ENCODE data around the gene ADIG. TPM values are rescaled to one million over a fixed set of nuclear protein-coding genes. Genes with fewer than 3 reads are reported as not detected.

ADIG gene
- total and polyA plus RNA-seq, 9 donors: not detected

DNA sequence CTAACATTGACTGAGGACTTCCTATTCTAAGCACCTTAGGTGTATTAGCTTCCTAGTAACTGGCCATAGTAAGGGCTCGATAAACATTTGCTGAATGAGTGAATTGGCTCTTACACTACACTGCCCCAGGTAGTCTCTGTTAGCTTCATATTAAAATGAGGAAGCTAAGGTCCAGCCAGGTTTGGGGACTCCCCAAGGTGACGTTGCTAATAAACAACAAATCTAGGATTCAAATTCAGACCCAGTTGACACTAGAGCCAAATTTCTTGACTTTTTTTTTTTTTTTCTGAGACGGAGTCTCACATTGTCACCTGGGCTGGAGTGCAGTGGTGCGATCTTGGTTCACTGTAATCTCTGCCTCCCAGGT is 36.8 kb downstream of the ADIG start:
- Histone ChIP-seq H3K27me3 (no peaks in the 10 kb centered on the region), H3K27ac (no peak overlapping the region), H3K9me3 (no peaks in the 10 kb centered on the region), H3K36me3 (no peaks in the 10 kb centered on the region), H3K4me3 (no peak overlapping the region), H3K4me1 (ENCODE audit: insufficient read depth) (no peaks in the 10 kb centered on the region)
- intact Hi-C loops (cut with DNase I): no loop called here
- WGBS, 3 donors: 81 to 89% (median 85%) methylated on average over 4 of the region's 4 CpGs
- TF ChIP-seq EP300 (IDR thresholded peaks at IDR 0.05): no peak
- TF ChIP-seq, protein P1, sequence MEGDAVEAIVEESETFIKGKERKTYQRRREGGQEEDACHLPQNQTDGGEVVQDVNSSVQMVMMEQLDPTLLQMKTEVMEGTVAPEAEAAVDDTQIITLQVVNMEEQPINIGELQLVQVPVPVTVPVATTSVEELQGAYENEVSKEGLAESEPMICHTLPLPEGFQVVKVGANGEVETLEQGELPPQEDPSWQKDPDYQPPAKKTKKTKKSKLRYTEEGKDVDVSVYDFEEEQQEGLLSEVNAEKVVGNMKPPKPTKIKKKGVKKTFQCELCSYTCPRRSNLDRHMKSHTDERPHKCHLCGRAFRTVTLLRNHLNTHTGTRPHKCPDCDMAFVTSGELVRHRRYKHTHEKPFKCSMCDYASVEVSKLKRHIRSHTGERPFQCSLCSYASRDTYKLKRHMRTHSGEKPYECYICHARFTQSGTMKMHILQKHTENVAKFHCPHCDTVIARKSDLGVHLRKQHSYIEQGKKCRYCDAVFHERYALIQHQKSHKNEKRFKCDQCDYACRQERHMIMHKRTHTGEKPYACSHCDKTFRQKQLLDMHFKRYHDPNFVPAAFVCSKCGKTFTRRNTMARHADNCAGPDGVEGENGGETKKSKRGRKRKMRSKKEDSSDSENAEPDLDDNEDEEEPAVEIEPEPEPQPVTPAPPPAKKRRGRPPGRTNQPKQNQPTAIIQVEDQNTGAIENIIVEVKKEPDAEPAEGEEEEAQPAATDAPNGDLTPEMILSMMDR (IDR thresholded peaks at IDR 0.05): no peak
- TF ChIP-seq POLR2A (IDR thresholded peaks at IDR 0.05): no peak
- no peak for DNase-seq

DNA sequence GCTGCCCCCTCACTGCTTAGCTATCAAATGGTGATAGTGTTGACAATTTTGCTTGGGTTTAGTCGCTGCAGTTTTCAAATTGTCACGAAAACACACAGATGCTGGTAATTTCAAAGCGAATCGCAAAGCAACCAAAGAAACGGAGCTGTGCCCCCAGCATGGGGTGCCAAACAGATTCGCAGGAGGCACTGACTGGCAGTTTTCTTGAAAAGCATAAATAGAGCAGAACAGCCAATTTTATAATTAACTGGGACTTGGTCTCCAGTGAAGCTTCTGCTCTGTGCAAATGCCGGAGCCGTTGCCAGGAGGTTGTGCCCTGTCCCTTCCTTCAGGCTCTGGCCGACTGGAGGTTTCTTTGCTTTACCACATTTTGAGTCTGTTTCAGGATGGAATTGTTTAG is 39.4 kb downstream of the ADIG start:
- no peaks in the 10 kb centered on the region for H3K36me3 ChIP-seq
- no peaks in the 10 kb centered on the region for H3K9me3 ChIP-seq
- H3K4me1 ChIP-seq (ENCODE audit: insufficient read depth): no peaks in the 10 kb centered on the region
- no peak overlapping the region for H3K4me3 ChIP-seq
- intact Hi-C loops (cut with DNase I): loop anchor here in 1 of 4 donors (10.0 kb wide), 1 partner anchor 56 kb away; no protein-coding TSS in a partner anchor
- DNase-seq: no peak
- WGBS, 3 donors: 57 to 69% (median 66%) methylated on average over 9 of the region's 9 CpGs
- no peak overlapping the region for H3K27ac ChIP-seq
- TF ChIP-seq POLR2A (IDR thresholded peaks at IDR 0.05) (no peak), EP300 (IDR thresholded peaks at IDR 0.05) (no peak)
- TF ChIP-seq, protein P1 (IDR thresholded peaks at IDR 0.05): no peak
- H3K27me3 ChIP-seq: no peaks in the 10 kb centered on the region

DNA sequence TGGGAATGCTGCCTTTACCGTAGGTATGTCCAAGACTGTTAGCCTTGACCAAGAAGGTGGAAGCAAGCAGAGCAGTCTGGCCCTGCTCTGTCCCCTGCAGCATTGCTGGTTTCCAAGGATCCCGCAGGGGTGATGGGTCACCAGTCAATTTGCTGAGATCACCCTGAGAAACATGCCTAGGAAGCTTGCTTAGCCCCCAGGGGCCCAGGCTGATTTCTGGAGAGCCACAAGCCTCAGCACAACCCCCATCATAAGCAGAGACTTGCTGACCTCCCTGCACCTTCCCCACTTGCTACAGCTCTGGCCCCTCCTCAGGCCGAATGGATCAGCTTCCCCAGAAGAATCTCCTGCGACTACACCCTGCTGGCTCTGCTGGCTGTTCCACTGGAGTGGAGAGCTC is 42.1 kb downstream of the ADIG start:
- no peaks in the 10 kb centered on the region for H3K36me3 ChIP-seq
- H3K4me3 ChIP-seq: no peak overlapping the region
- no peak for DNase-seq
- 38 to 57% (median 40%) methylated on average over 4 of the region's 4 CpGs for WGBS, 3 donors
- no peaks in the 10 kb centered on the region for H3K9me3 ChIP-seq
- H3K4me1 ChIP-seq (ENCODE audit: insufficient read depth): no peaks in the 10 kb centered on the region
- TF ChIP-seq, protein P1 (IDR thresholded peaks at IDR 0.05): no peak
- TF ChIP-seq POLR2A (IDR thresholded peaks at IDR 0.05) (no peak), EP300 (IDR thresholded peaks at IDR 0.05) (no peak)
- intact Hi-C loops (cut with DNase I): loop anchor here in 1 of 4 donors (10.0 kb wide), 1 partner anchor 58 kb away; no protein-coding TSS in a partner anchor
- H3K27me3 ChIP-seq: no peaks in the 10 kb centered on the region
- H3K27ac ChIP-seq: no peak overlapping the region

DNA sequence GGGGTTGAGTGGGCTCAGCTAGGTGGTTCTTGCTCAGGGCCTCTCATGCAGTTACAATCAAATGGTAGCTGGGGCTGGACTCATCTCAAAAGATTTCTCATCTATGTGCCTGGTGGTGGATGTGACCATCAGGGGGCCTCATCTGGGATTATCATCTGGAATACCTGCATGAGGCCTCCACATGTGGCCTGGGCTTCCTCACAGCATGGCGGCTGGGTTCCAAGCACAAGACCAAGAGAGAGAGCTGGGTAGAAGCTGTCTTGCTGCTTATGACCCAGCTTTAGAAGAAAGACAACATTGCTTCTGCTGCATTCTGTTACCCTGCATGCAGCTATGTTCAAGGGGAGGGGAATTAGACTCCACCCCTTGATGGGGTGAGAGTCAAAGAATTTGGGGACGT is 43.1 kb downstream of the ADIG start:
- TF ChIP-seq, protein P1 (IDR thresholded peaks at IDR 0.05): no peak
- TF ChIP-seq EP300 (IDR thresholded peaks at IDR 0.05): no peak
- no peak for TF ChIP-seq POLR2A (IDR thresholded peaks at IDR 0.05)
- intact Hi-C loops (cut with DNase I): loop anchor here in 1 of 4 donors (10.0 kb wide), 1 partner anchor 59 kb away; no protein-coding TSS in a partner anchor
- no peak overlapping the region for H3K4me3 ChIP-seq
- DNase-seq: no peak
- WGBS, 3 donors: 75 to 84% (median 77%) methylated on average over 2 of the region's 2 CpGs
- no peaks in the 10 kb centered on the region for H3K4me1 ChIP-seq (ENCODE audit: insufficient read depth)
- H3K9me3 ChIP-seq: no peaks in the 10 kb centered on the region
- no peaks in the 10 kb centered on the region for H3K36me3 ChIP-seq
- no peaks in the 10 kb centered on the region for H3K27me3 ChIP-seq
- H3K27ac ChIP-seq: no peak overlapping the region

Measured in ovary (tissue), 9 donors.